OCI-LY3 (cell line): ENCODE data around the gene POLR3GL.

Experiments used
- H2AFZ ChIP-seq: fragments of 200-600, 300-600 bp; shearing (Covaris generic); 2 replicates; pipeline ENCODE4 v1.6.0; 2014; ENCODE audit warnings: antibody characterized with exemption, low read depth, low read length
- H3K27ac ChIP-seq: fragments of 200-600, 300-600 bp; sonication (generic); 2 replicates; pipeline ENCODE4 v1.5.1; 2014; ENCODE audit warnings: mild to moderate bottlenecking, low read length, moderate library complexity, mixed read lengths
- H3K27me3 ChIP-seq: fragments of 200-600, 300-600 bp; sonication (generic); 2 replicates; pipeline ENCODE4 v1.6.1; 2014; ENCODE audit warnings: low read depth, low read length, mixed read lengths
- H3K36me3 ChIP-seq: fragments of 200-600, 300-600 bp; sonication (generic); replicated peaks from 2 replicates; pipeline ENCODE3; 2014; ENCODE audit warnings: low read depth, low read length, mixed read lengths
- H3K4me1 ChIP-seq: fragments of 300-600, 200-600 bp; sonication (generic); 2 replicates; pipeline ENCODE4 v1.6.1; 2014; ENCODE audit warnings: low read length, mixed read lengths
- H3K4me2 ChIP-seq: fragments of 200-600, 300-600 bp; sonication (generic); 2 replicates; pipeline ENCODE4 v1.6.1; 2014; ENCODE audit warnings: low read length, mixed read lengths
- H3K4me3 ChIP-seq: fragments of 300-600, 200-600 bp; sonication (generic); 2 replicates; pipeline ENCODE4 v1.5.1; 2014; ENCODE audit warnings: antibody characterized with exemption, mild to moderate bottlenecking, low read length, moderate library complexity
- H3K79me2 ChIP-seq: fragments of 300-600, 200-600 bp; shearing (Covaris generic); 2 replicates; pipeline ENCODE4 v1.6.1; 2014; ENCODE audit warnings: mild to moderate bottlenecking, low read length, mixed read lengths
- H3K9ac ChIP-seq: fragments of 300-600, 200-600 bp; shearing (Covaris generic); 2 replicates; pipeline ENCODE4 v1.6.0; 2014; ENCODE audit warnings: mild to moderate bottlenecking, low read length, moderate library complexity
- H3K9me3 ChIP-seq: fragments of 200-600, 300-600 bp; shearing (Covaris generic); 2 replicates; pipeline ENCODE4 v1.6.1; 2014; ENCODE audit warnings: low read length, mixed read lengths; ENCODE audit not compliant: insufficient read depth
- H4K20me1 ChIP-seq: fragments of 200-600, 300-600 bp; sonication (generic); 2 replicates; pipeline ENCODE4 v1.6.1; 2016; ENCODE audit warnings: low read length, mixed read lengths; ENCODE audit not compliant: insufficient read depth
- CTCF ChIP-seq: fragments of 200-600, 300-600 bp; sonication (generic); IDR thresholded peaks from 2 replicates; pipeline ENCODE4 v1.5.1; 2014; ENCODE audit warnings: antibody characterized with exemption, low read length, low read depth
- EZH2phosphoT487 ChIP-seq: fragments of 200-600 bp; shearing (Covaris generic); IDR thresholded peaks from 2 replicates; pipeline ENCODE4 v1.6.1; 2018; ENCODE audit warnings: antibody characterized with exemption, mixed run types, low read depth

The POLR3GL gene

GRCh38 chr1:145951526-145951925 lies 13.0 kb upstream of the POLR3GL start:
- Histone ChIP-seq H3K9ac (no peak overlapping the region), H3K9me3 (no peaks in the 10 kb centered on the region), H2AFZ (no peak overlapping the region), H4K20me1 (no peaks in the 10 kb centered on the region), H3K4me3 (no peak overlapping the region), H3K27me3 (no peaks in the 10 kb centered on the region), H3K27ac (no peak overlapping the region), H3K36me3 (peaks cover 6% of the 10 kb centered on the region), H3K4me1 (peaks cover 7% of the 10 kb centered on the region), H3K4me2 (no peak overlapping the region), H3K79me2 (peaks cover 14% of the 10 kb centered on the region)
- no peak for TF ChIP-seq EZH2phosphoT487
- no peak for TF ChIP-seq CTCF

- H3K36me3 ChIP-seq = peaks cover 6% of the 10 kb centered on the region
- H3K9me3 ChIP-seq = no peaks in the 10 kb centered on the region
- H3K4me3 ChIP-seq = no peak overlapping the region
- TF ChIP-seq EZH2phosphoT487 = no peak
- TF ChIP-seq CTCF = no peak
- no peak overlapping the region for H3K9ac ChIP-seq
- no peak overlapping the region for H2AFZ ChIP-seq
- H3K27me3 ChIP-seq = no peaks in the 10 kb centered on the region
- H3K27ac ChIP-seq = no peak overlapping the region
- H3K4me1 ChIP-seq = peaks cover 13% of the 10 kb centered on the region
- peaks cover 21% of the 10 kb centered on the region for H3K79me2 ChIP-seq
- no peaks in the 10 kb centered on the region for H4K20me1 ChIP-seq
- no peak overlapping the region for H3K4me2 ChIP-seq
These were observed 11.6 kb upstream of the POLR3GL start for GRCh38 chr1:145952903-145953302.

- no peak for TF ChIP-seq EZH2phosphoT487
- no peak for TF ChIP-seq CTCF
- H3K4me1 ChIP-seq = peaks cover 21% of the 10 kb centered on the region
- peaks cover 2% of the 10 kb centered on the region for H3K36me3 ChIP-seq
- H3K9ac ChIP-seq = no peak overlapping the region
- no peak overlapping the region for H2AFZ ChIP-seq
- no peak overlapping the region for H3K27ac ChIP-seq
- no peaks in the 10 kb centered on the region for H3K27me3 ChIP-seq
- H3K9me3 ChIP-seq = no peaks in the 10 kb centered on the region
- peaks cover 19% of the 10 kb centered on the region for H3K79me2 ChIP-seq
- no peaks in the 10 kb centered on the region for H4K20me1 ChIP-seq
- no peak overlapping the region for H3K4me3 ChIP-seq
- no peak overlapping the region for H3K4me2 ChIP-seq
These were observed 10.6 kb upstream of the POLR3GL start for GRCh38 chr1:145953861-145954260.

GRCh38 chr1:145955436-145955835 lies 9.1 kb upstream of the POLR3GL start:
- Histone ChIP-seq H3K9me3 (no peaks in the 10 kb centered on the region), H3K9ac (no peak overlapping the region), H3K27ac (no peak overlapping the region), H2AFZ (no peak overlapping the region), H3K79me2 (peaks cover 19% of the 10 kb centered on the region), H3K27me3 (peaks cover 11% of the 10 kb centered on the region), H4K20me1 (no peaks in the 10 kb centered on the region), H3K36me3 (no peaks in the 10 kb centered on the region), H3K4me2 (no peak overlapping the region), H3K4me1 (peaks cover 22% of the 10 kb centered on the region), H3K4me3 (no peak overlapping the region)
- TF ChIP-seq CTCF (no peak), EZH2phosphoT487 (no peak)
